ENCODE results near the gene ZNF446.
"Not testable (repeated sequence)": the region's sequence is repeated elsewhere in the genome, so short reads cannot be mapped to it uniquely, and the experiment has no call there.

ZNF446 gene

GRCh38 chr19:58475714-58476497, at the start of gene ZNF446:
ZNF446 (plus strand) TSS chr19:58476352; CDS start chr19:58477219, 867 bp downstream.
- DNase-seq, result peak; percentile 99

GRCh38 chr19:58428617-58429016, 47.5 kb upstream of the ZNF446 start:
- DNase-seq, result no peak

GRCh38 chr19:58429745-58430144, 46.4 kb upstream of the ZNF446 start:
- DNase-seq, result no peak

- no peak for DNase-seq
These were observed 41.9 kb upstream of the ZNF446 start for GRCh38 chr19:58434217-58434616.

- DNase-seq, result peak; percentile 99
These were observed 36.3 kb upstream of the ZNF446 start, which contains the start of gene ZNF132 for GRCh38 chr19:58439576-58440554. ZNF132 (minus strand) TSS chr19:58440153; CDS start chr19:58439821, 332 bp downstream.

GRCh38 chr19:58440556-58440955, 35.6 kb upstream of the ZNF446 start:
- DNase-seq, result no peak

- DNase-seq, result not testable (repeated sequence)
These were observed 33.2 kb upstream of the ZNF446 start for GRCh38 chr19:58442986-58443385.

GRCh38 chr19:58448860-58449259, 27.3 kb upstream of the ZNF446 start:
- not testable (repeated sequence) for DNase-seq

GRCh38 chr19:58449980-58450379, 26.2 kb upstream of the ZNF446 start:
- DNase-seq, result not testable (repeated sequence)

- DNase-seq, result peak; percentile 65
These were observed 25.2 kb upstream of the ZNF446 start for GRCh38 chr19:58450856-58451357.

GRCh38 chr19:58451358-58452101, 24.6 kb upstream of the ZNF446 start, which contains the start of gene ZNF324B:
ZNF324B (plus strand) TSS chr19:58451622; CDS start chr19:58453702, 2,080 bp downstream.
- peak; percentile 93 for DNase-seq

- DNase-seq, result no peak
These were observed 22.4 kb upstream of the ZNF446 start for GRCh38 chr19:58453743-58454142.

GRCh38 chr19:58455306-58455705, 20.8 kb upstream of the ZNF446 start:
- no peak for DNase-seq

GRCh38 chr19:58456111-58456510, 20.0 kb upstream of the ZNF446 start:
- no peak for DNase-seq

GRCh38 chr19:58460039-58460438, 16.1 kb upstream of the ZNF446 start:
- DNase-seq, result no peak

GRCh38 chr19:58466089-58466759, 9.9 kb upstream of the ZNF446 start:
- no peak for DNase-seq

GRCh38 chr19:58466760-58467589, 9.2 kb upstream of the ZNF446 start, which contains the start of gene ZNF324:
ZNF324 (plus strand) TSS chr19:58467080; CDS start chr19:58469186, 2,106 bp downstream.
- DNase-seq, result peak; percentile 98

- no peak for DNase-seq
These were observed 7.8 kb upstream of the ZNF446 start for GRCh38 chr19:58468216-58468839.

- DNase-seq, result no peak
These were observed 6.7 kb upstream of the ZNF446 start for GRCh38 chr19:58469241-58470013.

Data from KG1 (cell line).